HCEC 1CT (cell line): ENCODE results near the gene TNFSF9.
"Not testable (repeated sequence)": the region's sequence is repeated elsewhere in the genome, so short reads cannot be mapped to it uniquely, and the experiment has no call there.

Experiments used
- DNase-seq: peaks from one replicate; pipeline ENCODE4 v3.0.0-alpha.2; 2017

TNFSF9 gene

DNA sequence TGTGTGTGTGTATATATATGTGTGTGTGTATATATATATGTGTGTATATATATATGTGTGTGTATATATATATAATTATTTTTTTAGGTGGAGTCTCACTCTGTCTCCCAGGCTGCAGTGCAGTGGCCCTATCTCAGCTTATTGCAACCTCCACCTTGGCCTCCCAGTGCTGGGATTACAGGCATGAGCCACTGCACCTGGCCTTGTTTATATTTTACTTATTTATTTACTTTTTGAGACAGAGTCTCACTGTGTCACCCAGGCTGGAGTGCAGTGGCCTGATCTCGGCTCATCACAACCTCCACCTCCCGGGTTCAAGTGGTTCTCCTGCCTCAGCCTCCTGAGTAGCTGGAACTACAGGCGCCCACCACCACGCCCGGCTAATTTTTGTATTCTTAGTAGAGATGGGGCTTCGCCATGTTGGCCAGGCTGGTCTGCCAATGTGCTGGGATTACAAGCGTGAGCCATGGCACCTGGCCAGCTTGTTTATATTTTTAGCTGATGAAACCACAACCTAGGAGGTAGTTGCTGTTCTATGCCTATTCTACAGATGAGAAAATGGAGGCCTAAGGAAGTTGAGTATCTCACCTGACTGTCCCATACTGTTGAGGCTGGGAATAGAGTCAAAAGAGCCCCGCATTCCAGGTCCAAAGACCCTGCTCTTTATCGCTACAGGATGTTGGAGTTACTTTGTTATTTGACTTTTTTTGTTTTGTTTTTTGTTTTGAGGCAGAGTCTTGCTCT, 22.6 kb upstream of the TNFSF9 start:
- not testable (repeated sequence) for DNase-seq

- DNase-seq, result no peak
Measured at GRCh38 chr19:6509118-6509971, 21.5 kb upstream of the TNFSF9 start.

DNA sequence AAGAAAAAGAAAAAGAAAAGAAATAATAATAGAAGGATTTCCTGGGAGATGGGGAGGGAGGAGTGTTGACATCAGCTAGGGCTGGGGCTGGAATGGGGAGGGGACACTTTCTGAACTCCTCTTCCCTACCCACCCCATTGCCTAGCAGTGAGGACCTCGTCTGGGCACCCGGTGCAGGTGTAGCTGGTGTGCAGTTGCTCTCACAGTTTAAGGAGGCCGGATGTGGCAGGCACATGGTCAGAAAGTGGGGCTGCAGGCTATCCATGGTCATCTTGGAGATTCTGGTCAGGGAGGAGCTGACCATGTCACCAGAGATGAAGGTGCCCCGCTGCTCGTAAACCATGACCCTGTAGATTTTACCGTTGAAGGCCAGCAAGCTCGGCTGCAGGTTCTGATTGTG, 20.2 kb upstream of the TNFSF9 start:
- no peak for DNase-seq

DNA sequence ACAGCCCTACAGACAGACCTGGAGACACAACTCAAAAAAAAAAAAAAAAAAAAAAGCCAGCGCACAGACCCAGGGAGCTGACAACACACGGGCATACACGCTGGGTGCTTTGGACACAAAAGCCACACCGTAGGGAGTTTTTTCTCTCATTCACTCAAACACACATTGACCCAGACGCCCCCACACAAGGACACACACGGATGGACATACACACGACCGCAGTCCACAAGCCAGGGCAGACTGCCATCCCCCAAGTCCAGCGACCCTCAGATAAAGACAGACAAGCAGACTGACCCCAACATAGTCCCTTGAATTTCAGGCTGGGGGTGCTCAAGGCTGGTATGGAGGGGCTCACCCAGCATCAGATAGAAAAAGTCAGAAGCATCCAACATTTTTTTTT, 16.7 kb upstream of the TNFSF9 start:
- no peak for DNase-seq

GRCh38 chr19:6514926-6515544, 15.8 kb upstream of the TNFSF9 start:
- DNase-seq, result no peak

DNA sequence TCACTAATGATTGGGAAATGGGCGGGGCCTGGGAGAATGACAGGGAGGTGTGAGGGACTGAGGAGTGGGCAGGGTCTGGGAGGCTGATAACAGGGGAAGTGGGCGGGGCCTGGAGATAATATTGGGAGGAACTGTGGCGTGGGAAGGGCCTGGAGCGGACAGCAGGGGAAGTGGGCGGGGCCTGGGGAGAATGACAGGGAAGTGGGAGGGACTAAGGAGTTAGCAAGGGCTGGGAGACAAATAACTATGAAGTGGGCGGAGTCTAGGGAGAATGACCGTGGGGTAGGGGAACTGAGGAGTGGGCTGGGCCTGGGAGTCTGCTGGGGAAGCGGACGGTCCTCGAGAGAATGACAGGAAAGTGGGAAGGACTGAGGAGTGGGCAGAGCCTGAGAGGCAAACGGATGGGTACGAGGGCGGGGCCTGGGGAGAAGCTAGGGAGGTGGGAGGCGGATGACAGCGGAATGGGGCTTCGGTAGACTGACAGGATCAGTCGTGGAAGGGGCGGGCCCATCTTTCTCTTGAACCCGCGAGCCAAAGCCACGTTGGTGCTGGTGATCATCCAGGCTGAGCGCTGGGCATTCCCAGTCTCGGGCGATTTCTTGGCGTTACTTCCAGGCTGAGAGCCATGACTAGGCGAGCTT, 14.7 kb upstream of the TNFSF9 start:
- DNase-seq, result peak; percentile 89

- peak; percentile 72 for DNase-seq
Measured at GRCh38 chr19:6516659-6517291, 14.1 kb upstream of the TNFSF9 start.

GRCh38 chr19:6518145-6518911, 12.5 kb upstream of the TNFSF9 start:
- no peak for DNase-seq

DNA sequence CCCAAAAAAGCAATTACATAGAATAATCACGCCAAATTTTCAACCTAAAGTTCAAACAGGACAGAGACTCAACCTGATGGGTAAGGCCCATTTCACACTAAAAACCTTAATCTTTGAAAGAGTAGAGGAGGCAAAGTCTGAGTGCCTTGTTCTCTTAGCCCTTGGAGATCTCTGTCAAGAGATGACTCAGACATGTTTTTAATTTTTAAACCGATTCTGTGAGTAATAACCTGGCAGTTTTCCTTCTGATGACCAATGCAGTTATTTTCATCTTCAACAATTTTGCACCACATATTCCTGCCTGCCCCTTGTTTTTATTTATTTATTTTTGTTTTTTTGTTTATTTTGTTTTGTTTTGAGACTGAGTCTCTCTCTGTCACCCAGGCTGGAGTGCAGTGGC, 11.5 kb upstream of the TNFSF9 start:
- DNase-seq, result peak; percentile 88

GRCh38 chr19:6521718-6522646, 8.8 kb upstream of the TNFSF9 start:
- DNase-seq, result no peak

DNA sequence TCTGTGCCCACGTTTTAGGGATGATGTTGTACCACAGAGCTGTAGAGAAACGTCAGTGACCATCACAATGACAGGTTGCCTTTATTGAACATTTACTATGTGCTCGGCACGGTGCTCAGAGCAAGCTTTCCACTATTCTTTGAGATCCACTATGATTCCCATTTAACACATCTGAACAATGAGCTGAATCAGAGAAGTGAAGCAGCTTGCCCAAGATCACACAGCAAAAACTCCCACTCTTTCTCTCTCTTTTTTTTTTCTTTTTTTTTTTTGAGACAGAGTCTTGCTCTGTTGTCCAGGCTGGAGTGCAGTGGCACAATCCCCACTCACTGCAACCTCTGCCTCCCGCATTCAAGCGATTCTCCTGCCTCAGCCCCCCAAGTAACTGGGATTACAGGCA, 8.1 kb upstream of the TNFSF9 start:
- no peak for DNase-seq

DNA sequence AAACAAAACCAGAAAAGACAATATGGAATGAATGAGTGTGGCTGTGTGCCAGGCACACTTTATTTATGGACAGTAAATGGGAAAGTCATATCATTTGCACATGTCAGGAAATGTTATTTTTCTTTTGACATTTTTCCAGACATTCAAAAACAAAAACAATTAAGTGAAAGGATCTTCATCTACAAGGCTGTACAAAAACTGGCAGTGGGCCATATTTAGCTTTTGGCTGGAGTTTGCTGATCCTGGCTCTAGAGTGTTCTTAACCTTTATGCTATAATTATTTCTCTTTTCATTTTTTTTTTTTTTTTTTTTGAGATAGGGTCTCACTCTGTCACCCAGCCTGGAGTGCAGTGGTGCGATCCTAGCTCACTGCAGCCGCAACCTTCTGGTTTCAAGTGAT, 6.5 kb upstream of the TNFSF9 start:
- no peak for DNase-seq

DNA sequence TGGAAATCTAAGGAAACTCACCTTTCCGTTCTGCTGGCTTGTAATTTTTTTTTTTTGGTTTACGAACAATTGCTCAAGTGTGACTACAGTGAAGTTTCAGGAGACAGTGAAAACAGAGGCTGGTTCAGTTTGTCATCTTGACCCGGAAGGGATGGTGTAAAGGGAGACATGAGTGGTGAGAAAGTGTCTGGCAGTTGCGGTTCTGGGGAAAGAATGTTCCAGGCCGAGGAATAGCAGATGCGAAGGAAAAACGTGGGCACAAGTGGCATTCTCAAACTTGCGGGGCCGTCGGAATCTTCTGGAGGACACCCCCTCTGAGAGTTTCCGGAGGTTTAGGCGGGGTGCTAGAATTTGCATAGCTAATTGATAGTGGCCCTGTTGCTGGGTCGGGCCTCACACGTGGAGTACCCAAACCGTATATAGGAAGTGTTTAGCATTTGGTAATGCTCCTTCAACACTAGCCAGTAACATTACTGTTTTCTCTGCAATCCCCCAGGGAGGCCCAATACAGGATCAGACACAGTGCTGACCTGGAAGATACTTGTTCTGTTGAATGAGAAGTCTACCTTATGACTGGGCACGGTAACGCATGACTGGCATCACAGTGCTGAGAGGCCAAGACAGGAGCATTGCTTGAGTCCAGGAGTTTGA, 2.8 kb upstream of the TNFSF9 start:
- DNase-seq, result no peak

DNA sequence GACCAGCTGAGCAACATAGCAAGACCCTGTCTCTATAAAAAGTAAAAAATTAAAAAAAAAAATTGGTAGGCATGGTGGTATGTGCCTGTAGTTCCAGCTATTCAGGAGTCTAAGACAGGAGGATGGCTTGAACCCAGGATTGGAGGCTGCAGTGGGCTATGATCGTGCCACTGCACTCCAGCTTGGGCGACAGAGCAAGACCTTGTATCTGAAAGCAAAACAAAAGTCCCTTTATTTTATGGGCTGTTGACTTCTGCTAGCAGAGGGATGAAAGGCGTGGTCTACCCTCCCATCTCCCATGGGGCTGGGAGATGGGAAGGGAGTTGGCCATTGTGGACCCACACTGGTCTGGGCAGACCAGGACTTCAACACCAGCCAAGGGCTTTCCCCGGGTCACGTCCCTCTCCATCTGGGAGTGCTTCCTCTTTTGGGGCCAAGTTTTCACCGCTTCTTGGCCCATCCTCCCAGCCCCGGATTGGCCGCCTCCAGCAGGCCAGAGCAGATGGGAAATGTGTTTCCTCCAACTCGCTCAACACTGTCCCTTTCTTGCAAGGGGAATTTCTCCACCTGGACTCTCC, 2.2 kb upstream of the TNFSF9 start:
- DNase-seq, result no peak

DNA sequence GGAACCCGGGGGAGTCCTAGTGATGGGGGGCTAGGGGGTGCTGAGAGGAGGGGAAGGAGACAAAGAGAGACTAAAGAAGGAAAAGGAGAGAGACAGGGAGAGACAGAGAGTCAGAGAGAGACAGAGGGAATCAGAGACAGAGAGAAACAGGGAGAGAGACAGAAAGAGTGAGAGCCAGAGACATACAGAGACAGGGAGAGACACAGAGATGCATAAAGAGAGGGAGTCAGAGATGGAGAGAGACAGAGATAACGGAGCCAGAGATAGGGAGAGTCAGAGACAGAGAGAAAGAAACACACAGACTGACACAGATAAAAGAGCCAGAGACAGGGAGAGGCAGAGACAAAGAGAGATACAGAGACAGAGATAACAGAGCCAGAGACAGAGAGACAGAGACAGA, 1.5 kb upstream of the TNFSF9 start:
- DNase-seq, result no peak

- no peak for DNase-seq
Measured at GRCh38 chr19:6529937-6530385, 865 bp upstream of the TNFSF9 start.

GRCh38 chr19:6531163-6531955, 533 bp downstream of the TNFSF9 start:
- no peak for DNase-seq

DNA sequence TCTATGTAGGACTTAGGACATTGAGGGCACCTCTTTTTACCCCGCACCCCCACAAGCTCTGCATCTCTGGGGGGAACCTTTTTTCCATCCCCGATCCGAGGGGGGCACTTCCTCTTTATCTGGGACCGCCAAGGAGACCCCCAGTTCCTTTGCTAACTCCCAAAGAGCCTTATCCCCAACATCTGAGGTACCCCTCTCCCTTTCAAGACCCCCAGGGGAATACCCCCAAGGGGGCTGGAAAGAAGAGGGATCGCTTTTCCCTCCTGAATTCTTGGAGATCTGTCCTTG, 1.1 kb downstream of the TNFSF9 start:
- no peak for DNase-seq
